Adrenal gland (tissue), 5 donors: ENCODE measurements around the gene LOXHD1.

Experiments
- CTCF ChIP-seq, 6 experiments: fragments of 450-650 bp in 4 of 6; fragments of 200-600 bp in 2 of 6; sonication (generic) in 1 of 6; IDR thresholded peaks; 1 replicate in 5 of 6; 2 replicates in 1 of 6; pipeline versions ENCODE4 v1.5.1 to v1.8.0; 2016 to 2021; ENCODE audit warnings: antibody characterized with exemption in 6 of 6, mild to moderate bottlenecking in 2 of 6, moderate library complexity in 1 of 6
- POLR2A ChIP-seq, 2 donors: fragments of 450-650 bp; IDR thresholded peaks; one replicate each; pipeline ENCODE4 v1.6.1; 2017; ENCODE audit warnings: antibody characterized with exemption in 2 of 2, mild to moderate bottlenecking in 2 of 2, moderate library complexity in 1 of 2
- donor health status: DM: no; HTN: no; CAD: no.

- TF ChIP-seq CTCF (IDR thresholded peaks at IDR 0.05) (no peak), POLR2A (IDR thresholded peaks at IDR 0.05) (no peak)
Observed at GRCh38 chr18:46560671-46561045, 96.4 kb downstream of the LOXHD1 start.
